Activated CD8-positive, alpha-beta memory T cell treated with anti-CD3 and anti-CD28 coated beads, Interleukin-2, amount 50 U/mL, for 24 hours (primary cell): ENCODE results near the gene APLP2.
"Not testable (repeated sequence)": the region's sequence is repeated elsewhere in the genome, so short reads cannot be mapped to it uniquely, and the experiment has no call there.

ENCODE experiments used
- DNase-seq: peaks from one replicate; pipeline ENCODE4 v3.0.0-alpha.2; 2020; ENCODE audit errors: extremely low read depth

The APLP2 gene

DNA sequence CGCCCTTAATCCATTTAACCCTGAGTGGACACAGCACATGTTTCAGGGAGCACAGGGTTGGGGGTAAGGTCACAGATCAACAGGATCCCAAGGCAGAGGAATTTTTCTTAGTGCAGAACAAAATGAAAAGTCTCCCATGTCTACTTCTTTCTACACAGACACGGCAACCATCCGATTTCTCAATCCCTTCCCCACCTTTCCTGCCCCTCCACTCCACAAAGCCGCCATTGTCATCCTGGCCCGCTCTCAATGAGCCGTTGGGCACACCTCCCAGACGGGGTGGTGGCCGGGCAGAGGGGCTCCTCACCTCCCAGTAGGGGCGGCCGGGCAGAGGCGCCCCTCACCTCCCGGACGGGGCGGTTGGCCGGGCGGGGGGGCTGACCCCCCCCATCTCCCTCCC lies 20.8 kb downstream of the APLP2 start:
- DNase-seq: not testable (repeated sequence)

GRCh38 chr11:130091169-130091568 lies 21.5 kb downstream of the APLP2 start:
- not testable (repeated sequence) for DNase-seq

- no peak for DNase-seq
These were observed 23.0 kb downstream of the APLP2 start for GRCh38 chr11:130092661-130093060.

DNA sequence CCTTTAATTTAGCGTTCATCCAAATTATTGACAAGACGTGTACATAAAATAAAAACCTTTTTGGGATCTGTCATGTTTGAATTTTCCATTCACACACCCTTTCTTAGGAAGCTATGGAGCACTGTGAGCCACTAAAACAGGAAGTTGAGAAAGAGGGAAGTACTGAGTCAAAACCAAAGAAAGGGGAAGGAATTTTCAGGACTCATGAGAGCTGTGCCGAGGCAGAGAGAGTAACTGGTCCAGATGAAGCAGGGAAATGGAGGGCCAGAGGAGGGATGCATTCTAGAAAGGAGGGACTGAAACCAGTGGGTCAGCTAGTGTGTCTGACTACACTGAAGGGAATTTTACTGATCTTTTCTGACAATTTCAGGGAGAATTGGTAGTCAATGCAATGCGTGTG lies 24.9 kb downstream of the APLP2 start:
- no peak for DNase-seq

DNA sequence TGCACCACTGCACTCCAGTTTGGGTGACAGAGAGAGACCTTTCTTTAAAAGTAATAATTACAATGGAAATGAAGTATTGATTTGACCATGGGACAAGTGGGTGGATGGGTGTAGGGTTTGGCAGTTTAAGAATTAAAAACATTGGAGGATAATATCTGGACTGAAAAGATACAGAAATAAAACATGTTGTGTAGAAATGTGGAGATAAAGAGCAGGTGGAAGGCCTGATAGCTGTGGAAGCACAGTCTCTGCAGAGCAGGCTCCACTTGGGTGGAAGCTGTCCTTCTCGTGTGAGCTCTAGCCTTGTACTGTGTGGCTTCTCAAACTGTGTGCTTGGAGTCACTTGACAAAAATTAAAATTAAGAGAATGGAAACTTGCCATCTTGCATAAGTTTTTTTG lies 25.6 kb downstream of the APLP2 start:
- DNase-seq: no peak

DNA sequence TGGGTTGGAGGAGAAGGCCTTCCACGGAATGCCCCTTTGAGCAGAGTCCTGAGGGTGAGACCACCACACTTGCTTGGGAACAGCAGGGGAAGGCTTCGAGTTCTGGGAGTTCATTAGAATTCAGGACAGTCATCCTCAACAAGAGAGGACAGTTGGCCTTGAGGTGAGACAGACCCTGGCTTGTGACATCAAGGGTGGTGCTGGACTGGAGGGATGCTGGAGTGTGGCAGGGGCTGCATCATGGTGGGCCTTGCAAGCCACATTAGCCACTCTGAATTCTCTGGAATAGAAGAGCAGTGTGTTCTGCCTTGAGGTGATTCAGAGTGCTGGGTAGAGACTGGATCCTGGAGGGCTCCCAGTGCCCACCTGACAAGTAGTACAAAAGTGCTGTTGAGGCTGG lies 26.3 kb downstream of the APLP2 start:
- no peak for DNase-seq

GRCh38 chr11:130096823-130097222 lies 27.1 kb downstream of the APLP2 start:
- no peak for DNase-seq

- no peak for DNase-seq
These were observed 27.6 kb downstream of the APLP2 start for GRCh38 chr11:130097285-130097684.

DNA sequence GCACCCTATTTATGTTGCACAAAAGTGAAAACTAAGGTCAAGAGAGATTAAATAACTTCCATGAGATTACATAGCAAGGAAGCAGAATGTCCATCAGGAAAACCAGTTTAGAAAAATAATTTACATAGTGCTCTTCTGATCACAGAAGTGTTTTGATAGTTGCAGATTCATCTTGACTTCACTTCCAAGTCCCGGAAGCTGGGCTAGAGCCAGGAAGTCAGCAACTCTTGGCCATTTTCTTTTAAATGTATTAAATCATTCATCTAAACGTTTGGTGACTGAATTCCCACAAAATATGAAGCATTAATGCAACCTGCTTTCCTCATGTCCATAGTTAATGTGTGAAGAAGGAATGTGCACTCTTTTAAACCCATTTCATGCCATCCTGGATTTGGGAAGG lies 29.7 kb downstream of the APLP2 start:
- no peak for DNase-seq

GRCh38 chr11:130100381-130101095 lies 30.8 kb downstream of the APLP2 start:
- no peak for DNase-seq

DNA sequence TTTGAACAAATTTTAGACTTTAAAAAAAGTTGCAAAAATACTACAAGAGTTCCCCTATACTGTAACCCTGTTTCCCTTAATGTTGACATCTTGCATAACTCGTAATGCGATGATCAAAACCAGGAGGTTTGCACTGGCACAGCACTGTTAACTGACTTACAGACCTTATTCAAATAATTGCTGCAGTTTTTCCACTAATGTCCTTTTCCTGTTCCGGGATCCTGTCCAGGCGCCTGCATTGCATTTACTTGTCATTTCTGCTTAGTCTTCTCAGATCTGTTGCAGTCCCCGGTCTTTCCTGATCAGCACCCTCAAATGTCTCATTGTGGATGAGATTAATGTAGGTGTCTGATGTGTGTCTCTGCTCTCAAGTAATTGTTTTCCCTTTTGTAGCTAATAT lies 32.0 kb downstream of the APLP2 start:
- DNase-seq: no peak

DNA sequence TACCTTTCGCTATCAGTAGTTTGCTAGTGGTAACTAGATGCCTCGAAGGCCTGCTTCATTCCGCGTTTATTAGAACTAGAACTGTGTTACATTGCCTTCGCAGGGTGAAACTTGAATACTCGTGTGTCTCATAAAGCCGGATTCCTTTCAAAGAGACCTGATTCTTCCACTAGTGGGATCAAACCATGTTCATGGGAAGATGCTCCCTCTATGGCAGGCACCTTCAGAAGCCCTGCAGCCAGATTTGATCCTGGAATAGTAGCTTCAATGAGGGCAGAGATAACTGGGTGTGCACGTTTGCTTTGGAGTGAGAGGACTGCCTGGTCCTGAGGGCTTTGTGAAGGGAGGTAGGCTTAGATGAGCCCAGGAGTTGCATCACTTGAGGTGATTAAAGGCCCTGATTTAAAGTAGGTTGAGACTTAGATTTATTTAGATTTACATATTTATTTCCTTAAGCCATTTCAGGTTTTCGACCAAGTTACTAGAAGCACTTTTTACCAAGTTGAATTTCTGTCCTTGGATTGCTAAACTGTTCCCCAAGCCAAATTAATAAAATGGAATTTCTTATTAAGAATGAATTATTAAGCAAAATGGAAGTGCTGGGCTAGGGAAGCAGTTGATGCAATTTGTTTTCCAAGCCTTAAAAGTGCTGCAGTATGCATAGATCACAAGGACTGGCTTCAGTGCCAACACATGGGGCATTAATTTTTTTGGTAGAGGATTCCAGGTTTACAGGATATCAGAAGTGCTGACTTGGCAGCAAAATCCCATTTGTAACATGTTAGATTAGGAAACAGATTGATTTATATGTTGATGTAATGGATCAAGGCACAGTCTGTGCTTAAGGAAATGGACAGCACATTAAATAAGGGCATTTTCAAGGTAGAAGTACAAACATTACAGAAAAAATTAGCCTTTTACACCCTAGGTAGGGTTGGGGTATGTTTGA lies 32.9 kb downstream of the APLP2 start:
- DNase-seq: no peak

DNA sequence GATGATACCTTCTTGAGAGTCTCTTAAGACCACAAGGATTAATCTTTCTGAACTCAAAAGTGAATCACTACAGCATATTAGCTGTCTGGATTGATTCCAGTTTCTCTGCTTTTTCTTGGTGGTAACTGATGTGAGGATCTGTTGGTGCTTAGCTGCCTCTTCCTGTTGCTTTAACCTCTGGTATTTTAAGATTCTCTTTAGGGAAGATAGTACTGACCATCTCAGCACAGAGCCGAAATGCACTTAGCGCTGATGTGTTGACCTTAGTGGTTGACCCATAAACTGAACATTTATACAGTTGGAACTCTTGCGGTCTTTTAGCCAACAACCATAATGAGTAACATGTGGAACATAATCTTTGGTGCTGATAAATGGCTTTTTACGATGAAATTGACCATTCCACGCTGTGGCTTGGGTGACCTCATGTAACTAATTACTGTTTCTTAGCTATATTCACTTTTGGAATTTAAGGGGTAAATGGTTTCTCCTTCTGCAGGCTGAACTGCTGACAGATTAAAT lies 33.7 kb downstream of the APLP2 start:
- no peak for DNase-seq

DNA sequence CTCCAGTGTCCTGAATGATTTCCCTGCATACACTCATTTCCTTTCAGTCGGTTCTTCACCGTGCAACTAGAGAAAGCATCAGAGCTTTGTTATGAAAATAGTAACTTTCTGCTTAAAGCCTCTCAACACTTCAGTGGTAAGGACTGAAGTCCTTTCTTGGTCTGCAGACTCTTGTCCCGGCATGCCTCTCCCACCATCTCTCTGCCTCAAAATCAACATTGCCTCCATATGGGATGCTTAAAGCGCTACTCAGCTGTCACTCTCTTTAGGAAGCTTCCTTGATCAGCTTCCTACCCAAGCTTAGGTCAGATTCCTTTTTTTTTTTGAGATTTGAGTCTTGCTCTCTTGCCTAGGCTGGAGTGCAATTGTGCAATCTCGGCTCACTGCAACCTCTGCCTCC lies 36.7 kb downstream of the APLP2 start:
- no peak for DNase-seq

DNA sequence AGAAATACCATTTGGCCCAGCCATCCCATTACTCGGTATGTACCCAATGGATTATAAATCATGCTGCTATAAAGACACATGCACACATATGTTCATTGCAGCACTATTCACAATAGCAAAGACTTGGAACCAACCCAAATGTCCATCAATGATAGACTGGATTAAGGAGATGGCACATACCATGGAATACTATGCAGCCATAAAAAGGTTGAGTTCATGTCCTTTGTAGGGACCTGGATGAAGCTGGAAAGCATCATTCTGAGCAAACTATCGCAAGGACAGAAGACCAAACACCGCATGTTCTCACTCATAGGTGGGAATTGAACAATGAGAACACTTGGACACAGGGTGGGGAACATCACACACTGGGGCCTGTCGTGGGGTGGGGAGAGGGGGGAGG lies 39.0 kb downstream of the APLP2 start:
- DNase-seq: not testable (repeated sequence)

- no peak for DNase-seq
These were observed 39.7 kb downstream of the APLP2 start for GRCh38 chr11:130109386-130109785.

- no peak for DNase-seq
These were observed 40.8 kb downstream of the APLP2 start for GRCh38 chr11:130110339-130111108.

- no peak for DNase-seq
These were observed 42.6 kb downstream of the APLP2 start for GRCh38 chr11:130112071-130112830.

DNA sequence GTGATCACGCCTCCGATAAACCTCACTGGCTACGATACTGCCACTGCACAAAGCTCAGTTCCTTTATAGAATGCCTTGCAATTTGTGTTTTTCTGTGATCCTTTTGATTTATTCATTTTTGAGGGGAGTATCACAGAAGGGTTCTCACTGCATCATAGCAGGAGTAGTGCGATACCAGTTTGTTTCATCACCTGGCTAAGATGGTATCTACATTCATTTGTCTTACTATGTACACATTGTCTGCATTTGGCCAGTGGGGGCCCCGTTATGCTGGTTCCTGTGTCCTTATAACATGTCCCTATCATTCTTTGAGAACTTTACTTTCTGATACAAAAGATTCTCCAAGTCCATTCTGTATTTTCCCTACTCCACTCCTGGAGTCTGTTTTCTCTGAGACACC lies 44.6 kb downstream of the APLP2 start:
- no peak for DNase-seq

DNA sequence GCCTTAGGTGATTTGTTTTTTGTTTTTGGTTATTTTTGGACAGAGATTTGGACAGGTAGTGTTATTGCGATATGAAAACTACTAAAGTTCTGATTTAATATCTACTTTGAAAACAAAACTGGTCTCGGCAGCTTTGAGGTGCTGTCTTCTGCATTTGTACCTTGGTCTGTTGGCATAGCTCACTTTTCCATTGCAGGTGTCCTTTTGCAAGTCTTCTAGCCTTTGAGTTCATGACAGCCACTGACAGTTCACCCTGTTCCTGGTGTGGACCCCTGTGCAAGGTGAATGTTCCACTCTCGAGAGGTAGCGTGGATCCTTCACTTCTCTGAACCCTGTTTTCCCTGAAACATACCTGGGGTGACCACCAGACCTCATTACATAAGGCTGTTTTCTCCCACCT lies 45.0 kb downstream of the APLP2 start:
- no peak for DNase-seq

DNA sequence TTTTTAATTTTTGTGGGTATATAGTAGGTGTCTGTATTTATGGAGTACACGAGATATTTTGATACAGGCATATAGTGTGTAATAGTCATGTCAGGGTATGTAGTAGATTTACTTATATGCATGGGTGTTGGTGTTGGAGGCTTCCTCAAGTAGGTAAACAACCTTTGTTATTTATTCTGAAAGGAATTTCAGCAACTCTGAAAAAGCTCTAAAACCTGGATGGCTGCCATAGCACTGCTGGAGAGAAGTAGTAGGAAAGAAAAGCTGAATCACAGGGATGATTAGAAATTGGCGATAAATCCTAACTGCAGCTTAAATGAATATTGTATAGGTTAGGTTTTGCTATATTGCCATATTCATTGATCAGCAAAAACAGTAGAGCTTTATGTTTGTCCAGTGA lies 45.5 kb downstream of the APLP2 start:
- DNase-seq: no peak
